GM12865 (cell line): ENCODE measurements around the gene HARBI1.

Source experiments
- DNase-seq: peaks from one replicate; pipeline ENCODE4 v3.0.0; 2010; ENCODE audit warnings: low read depth
- H3K4me3 ChIP-seq: 2 replicates; pipeline ENCODE4 v1.5.1; 2011; ENCODE audit warnings: mild to moderate bottlenecking, low read depth, low read length, control low read depth
- CTCF ChIP-seq: IDR thresholded peaks from 2 replicates; pipeline ENCODE4 v1.5.1; 2011; ENCODE audit warnings: low read length, control low read depth, low read depth, inconsistent platforms; ENCODE audit not compliant: insufficient read depth; ENCODE audit errors: missing control alignments

The HARBI1 gene

GRCh38 chr11:46635557-46636139 lies 18.6 kb upstream of the HARBI1 start:
- DNase-seq, result no peak
- no peak for TF ChIP-seq CTCF
- no peak overlapping the region for H3K4me3 ChIP-seq

- TF ChIP-seq CTCF, result no peak
- DNase-seq, result no peak
- no peak overlapping the region for H3K4me3 ChIP-seq
Observed at GRCh38 chr11:46633291-46634217, 16.5 kb upstream of the HARBI1 start.

- no peak for DNase-seq
- H3K4me3 ChIP-seq, result no peak overlapping the region
- no peak for TF ChIP-seq CTCF
Observed at GRCh38 chr11:46632502-46632901, 15.5 kb upstream of the HARBI1 start.

- DNase-seq, result no peak
- H3K4me3 ChIP-seq, result no peak overlapping the region
- TF ChIP-seq CTCF, result no peak
Observed at GRCh38 chr11:46631676-46632075, 14.6 kb upstream of the HARBI1 start.

- TF ChIP-seq CTCF, result no peak
- no peak overlapping the region for H3K4me3 ChIP-seq
- DNase-seq, result no peak
Observed at GRCh38 chr11:46630237-46630636, 13.2 kb upstream of the HARBI1 start.

GRCh38 chr11:46628961-46629360 lies 11.9 kb upstream of the HARBI1 start:
- TF ChIP-seq CTCF, result no peak
- DNase-seq, result no peak
- H3K4me3 ChIP-seq, result no peak overlapping the region

GRCh38 chr11:46625406-46625805 lies 8.4 kb upstream of the HARBI1 start:
- H3K4me3 ChIP-seq, result no peak overlapping the region
- TF ChIP-seq CTCF, result no peak
- DNase-seq, result no peak
